Activated CD4-positive, alpha-beta T cell treated with anti-CD3 and anti-CD28 coated beads, Interleukin-2, amount 50 U/mL, for 1 hour (primary cell): ENCODE measurements around the gene FAM229B.
"Not testable (repeated sequence)": the region's sequence is repeated elsewhere in the genome, so short reads cannot be mapped to it uniquely, and the experiment has no call there.

ENCODE experiments used
- DNase-seq: peaks from one replicate; pipeline ENCODE4 v3.0.0-alpha.2; 2020

FAM229B gene

DNA sequence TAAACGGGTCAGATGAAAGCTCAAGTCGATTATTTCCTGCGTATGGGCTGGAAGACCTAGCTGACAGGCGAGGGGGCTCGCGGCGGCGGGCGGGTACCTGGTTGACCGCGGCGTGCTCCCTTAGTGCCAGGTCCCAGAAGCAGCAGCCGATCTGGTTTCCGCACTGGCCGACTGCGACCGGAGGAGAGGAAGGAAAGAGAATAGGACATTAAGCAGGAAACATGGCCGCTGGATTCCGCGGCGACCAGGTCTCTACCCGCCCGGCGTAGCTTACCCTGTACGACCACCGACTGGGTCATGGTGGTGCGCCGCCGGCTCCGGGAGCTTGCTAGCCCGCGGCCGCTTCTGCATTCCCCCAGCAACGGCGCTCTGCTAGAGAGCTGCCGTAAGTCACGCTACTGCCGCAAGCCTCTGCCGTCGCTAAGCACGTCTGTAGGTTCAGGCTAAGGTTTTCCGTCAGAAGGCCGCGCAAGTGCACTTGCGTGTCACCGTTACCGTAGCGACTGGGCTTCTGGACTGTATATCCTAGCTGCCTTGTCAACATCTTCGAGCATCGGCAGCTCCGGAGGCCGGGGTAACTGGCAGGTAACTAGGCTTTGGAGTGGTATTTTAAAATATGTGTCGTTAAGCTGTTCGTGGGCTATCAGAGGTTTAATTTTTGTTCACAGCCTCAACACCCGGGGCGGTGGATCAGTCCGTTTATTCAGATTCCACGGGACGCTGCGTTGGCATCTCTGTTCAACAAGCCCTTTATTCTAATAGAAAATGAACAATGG lies at the start of gene FAM229B, which contains the start of gene TUBE1:
FAM229B (plus strand) TSS at position 456 of the 776 bp plus-strand sequence. CDS start 11,693 bp downstream, outside the sequence.
TUBE1 (minus strand) TSS at position 347 of the 776 bp plus-strand sequence; CDS start at position 299, 48 bp downstream.
- DNase-seq: peak; percentile 88

DNA sequence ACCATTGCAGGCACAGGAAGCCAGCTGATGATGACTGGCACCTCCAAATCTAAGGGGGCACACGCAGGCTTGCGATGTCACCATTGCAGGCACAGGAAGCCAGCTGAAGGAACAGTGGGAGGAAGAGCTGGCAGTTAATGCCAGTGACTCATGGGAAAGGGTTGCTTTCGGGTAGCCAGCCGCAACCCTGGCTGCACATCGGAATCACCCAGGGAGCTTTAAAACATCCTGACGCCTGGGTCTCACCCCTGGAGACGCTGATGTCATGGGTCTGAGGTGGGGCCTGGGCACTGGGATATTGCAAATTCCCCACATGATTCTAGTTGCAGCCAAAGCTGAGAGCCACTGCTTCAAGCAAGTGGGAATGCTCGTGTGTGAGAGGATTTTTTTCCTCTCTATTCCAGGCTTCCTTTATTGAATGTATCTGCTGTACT lies 49.6 kb upstream of the FAM229B start:
- no peak for DNase-seq

DNA sequence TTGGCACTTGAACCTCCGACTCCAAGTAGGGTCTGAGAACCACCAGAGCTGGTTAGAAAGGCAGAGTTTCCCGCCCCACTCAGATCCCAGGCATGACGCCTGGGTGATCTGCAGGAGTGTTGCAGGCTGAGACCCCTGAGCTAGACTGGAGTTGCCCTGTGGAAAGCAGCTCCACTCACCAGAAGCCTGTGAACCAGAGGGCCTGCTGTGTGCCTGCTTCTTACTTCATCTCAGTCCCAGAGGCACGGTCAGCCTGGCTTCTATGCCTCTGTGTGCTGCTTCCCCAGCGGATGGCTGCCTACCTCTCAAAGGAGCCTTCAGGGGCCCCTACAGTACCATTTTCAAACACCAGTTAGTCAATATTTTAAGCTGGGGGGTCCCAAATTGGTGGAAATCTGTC lies 49.1 kb upstream of the FAM229B start:
- DNase-seq: no peak

- no peak for DNase-seq
Measured at GRCh38 chr6:112038756-112039430, 48.5 kb upstream of the FAM229B start.

DNA sequence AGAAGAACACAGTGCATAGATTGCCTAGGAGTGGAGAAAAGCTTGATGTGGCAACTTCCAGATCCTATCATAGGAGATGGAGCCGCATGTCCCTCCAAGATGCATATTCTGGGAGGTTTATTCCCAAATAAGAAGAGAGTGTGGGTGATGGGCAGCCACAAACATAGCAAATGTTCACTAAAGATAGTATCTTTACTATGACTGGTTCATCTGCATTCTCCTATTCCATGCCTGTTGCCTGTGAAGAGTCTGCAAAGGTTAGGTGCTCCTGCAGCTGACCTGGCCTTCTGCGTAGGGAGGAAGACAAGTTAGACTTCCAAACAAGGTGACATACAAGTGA lies 48.0 kb upstream of the FAM229B start:
- no peak for DNase-seq

GRCh38 chr6:112040956-112041355 lies 46.4 kb upstream of the FAM229B start:
- DNase-seq: no peak

GRCh38 chr6:112041535-112041934 lies 45.9 kb upstream of the FAM229B start:
- no peak for DNase-seq

DNA sequence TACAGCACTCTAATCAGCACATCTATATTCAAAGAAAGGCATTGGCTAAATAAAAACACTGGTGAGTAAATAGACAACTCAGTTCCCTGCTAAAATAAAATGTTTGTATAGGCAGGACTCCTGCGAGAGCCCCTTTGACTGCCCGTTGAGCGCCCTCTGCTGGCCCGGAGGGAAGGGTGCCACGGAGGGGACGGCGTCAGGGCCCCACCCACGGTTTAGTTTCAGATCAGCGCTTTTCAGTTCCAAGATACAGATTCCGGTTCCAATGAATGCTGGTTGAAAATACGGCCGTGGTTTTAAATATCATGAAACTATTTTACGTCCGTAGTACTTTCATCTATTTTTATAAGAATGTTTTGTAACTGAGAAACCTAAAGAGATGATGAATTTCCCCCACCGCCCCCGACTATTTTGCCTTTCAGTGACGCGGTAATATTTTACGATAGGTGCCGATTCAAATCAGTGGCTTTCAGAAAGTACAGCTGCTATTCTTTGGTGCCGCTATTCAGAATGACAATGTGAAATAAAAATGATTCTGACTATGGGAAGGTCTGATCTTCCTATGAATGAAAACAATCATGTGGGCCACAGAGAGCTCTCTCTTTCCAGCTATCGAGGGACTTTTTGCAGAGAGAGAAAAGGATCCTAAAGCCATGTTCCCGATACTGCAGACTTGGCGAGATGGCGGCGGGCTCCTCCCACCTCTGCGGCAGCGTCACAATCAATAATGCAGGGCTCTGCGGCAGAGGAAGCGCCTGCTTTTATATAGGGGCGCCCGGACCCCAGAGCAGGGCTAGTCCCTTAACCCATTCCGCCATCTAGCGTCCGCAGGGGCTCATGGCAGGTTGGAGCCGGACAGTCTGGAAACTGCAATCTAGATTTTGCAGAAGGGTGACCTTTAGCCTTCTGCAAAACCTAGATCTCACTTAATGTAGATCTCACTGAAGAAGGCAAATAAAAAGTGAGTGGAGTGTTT lies 44.1 kb upstream of the FAM229B start:
- peak; percentile 93 for DNase-seq

- no peak for DNase-seq
Measured at GRCh38 chr6:112044196-112044595, 43.2 kb upstream of the FAM229B start.

DNA sequence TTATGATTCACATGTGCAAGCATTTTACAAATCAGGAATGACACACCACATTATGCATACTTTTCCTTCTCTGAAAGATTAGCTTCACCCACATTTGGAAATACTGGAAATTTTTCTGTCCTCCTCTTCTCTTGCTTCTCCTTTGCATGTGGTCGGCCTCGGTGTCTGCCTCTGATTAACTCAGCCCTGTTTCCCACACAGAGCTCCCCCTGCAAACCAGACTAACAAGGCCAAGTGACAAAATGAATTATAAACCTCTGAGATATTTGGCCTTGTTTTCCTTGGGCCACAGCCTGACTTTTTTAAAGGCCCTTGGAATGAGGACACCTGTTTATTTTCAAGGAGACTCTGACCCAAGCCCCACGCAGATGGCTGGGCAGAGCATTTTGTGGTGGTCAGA lies 42.5 kb upstream of the FAM229B start:
- DNase-seq: no peak

GRCh38 chr6:112047523-112047922 lies 39.9 kb upstream of the FAM229B start:
- not testable (repeated sequence) for DNase-seq

GRCh38 chr6:112049026-112049799 lies 38.2 kb upstream of the FAM229B start:
- no peak for DNase-seq

DNA sequence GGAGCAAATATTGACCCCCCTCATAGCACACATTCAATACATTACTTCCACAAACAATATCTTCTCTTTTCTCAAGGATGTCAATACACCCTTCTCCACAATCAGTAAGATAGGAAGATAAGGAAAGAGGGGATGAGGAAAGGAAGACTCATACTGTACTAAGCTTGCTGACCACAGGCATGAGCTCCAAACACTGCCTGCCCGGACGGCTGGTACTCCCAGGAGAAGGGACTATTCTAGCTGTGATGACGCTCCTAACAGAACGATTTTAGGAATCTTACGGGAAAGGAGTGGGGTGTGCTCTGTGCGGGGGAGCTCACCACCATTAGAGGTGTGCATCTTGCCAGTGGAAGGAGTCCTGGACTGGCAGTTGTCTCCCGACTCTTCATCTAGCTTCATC lies 37.4 kb upstream of the FAM229B start:
- no peak for DNase-seq

- DNase-seq: no peak
Measured at GRCh38 chr6:112050429-112050828, 37.0 kb upstream of the FAM229B start.

DNA sequence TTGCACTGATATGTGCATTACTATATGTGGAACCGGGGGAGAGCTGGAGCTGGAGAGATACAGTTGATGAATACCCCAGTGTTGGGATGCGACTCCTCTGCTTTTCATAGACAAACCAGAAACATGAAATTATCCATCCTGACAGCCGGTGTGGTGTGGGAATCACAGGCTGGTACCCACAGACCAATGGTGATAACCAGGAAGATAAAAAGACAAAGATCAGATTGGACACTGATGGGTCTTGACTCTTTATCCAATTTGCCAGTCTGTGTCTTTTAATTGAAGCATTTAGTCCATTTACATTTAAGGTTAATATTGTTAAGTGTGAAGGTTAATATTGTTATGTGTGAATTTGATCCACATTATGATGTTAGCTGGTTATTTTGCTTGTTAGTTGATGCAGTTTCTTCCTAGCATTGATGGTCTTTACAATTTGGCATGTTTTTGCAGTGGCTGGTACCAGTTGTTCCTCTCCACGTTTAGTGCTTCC lies 36.1 kb upstream of the FAM229B start:
- DNase-seq: not testable (repeated sequence)

DNA sequence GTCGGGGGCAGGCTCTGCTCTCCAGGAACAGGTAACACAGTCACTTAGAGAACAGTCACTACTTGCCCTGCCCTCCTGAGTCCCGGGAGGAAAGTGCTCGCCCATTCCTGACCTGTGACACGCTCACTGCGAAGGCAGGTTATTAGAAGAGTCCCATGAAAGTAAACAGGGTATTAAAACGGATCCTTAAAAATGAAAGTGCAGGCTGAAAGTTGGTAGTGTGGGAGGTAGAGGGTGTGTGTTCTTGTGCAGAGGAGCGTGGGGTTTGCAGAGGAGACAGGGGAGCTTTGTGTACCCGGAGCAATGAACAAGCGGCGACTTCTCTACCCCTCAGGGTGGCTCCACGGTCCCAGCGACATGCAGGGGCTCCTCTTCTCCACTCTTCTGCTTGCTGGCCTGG lies 33.4 kb upstream of the FAM229B start, which contains the start of gene CCN6:
CCN6 (plus strand) TSS at position 104 of the 400 bp plus-strand sequence; CDS start at position 358, 254 bp downstream.
- DNase-seq: no peak

GRCh38 chr6:112054555-112055190 lies 32.7 kb upstream of the FAM229B start:
- DNase-seq: no peak

GRCh38 chr6:112058243-112059032 lies 29.0 kb upstream of the FAM229B start:
- DNase-seq: no peak

GRCh38 chr6:112061605-112062004 lies 25.8 kb upstream of the FAM229B start:
- no peak for DNase-seq

GRCh38 chr6:112062966-112063365 lies 24.4 kb upstream of the FAM229B start:
- DNase-seq: no peak
